Central memory CD8-positive, alpha-beta T cell (primary cell): ENCODE results near the gene KISS1R.

Source experiments
- ATAC-seq: fragments of 150-1000 bp; cut with Tn5 transposase; replicated peaks from 2 replicates; pipeline ENCODE4 v1.10.0; 2022; ENCODE audit warnings: mild to moderate bottlenecking, moderate FRiP score, moderate number of reproducible peaks; ENCODE audit not compliant: poor library complexity, severe bottlenecking; ENCODE audit errors: extremely low read depth
- DNase-seq, 2 donors: peaks; one replicate each; pipeline ENCODE4 v3.0.0; 2021; ENCODE audit warnings: low spot score in 2 of 2
- H3K27ac Mint-ChIP-seq: one replicate; pipeline ENCODE4 v1.8.0; 2022; ENCODE audit warnings: low read depth, mild to moderate bottlenecking, moderate library complexity, mixed read lengths
- H3K27me3 Mint-ChIP-seq: one replicate; pipeline ENCODE4 v1.8.0; 2022; ENCODE audit warnings: mixed read lengths
- H3K36me3 Mint-ChIP-seq: one replicate; pipeline ENCODE4 v1.8.0; 2022; ENCODE audit warnings: mild to moderate bottlenecking, moderate library complexity, mixed read lengths; ENCODE audit not compliant: insufficient read depth
- H3K4me1 Mint-ChIP-seq: one replicate; pipeline ENCODE4 v1.8.0; 2022; ENCODE audit warnings: mixed read lengths
- H3K4me3 Mint-ChIP-seq: one replicate; pipeline ENCODE4 v1.8.0; 2022; ENCODE audit warnings: mild to moderate bottlenecking, moderate library complexity, mixed read lengths
- H3K9me3 Mint-ChIP-seq: one replicate; pipeline ENCODE4 v1.8.0; 2022; ENCODE audit warnings: mixed read lengths

KISS1R gene

DNA sequence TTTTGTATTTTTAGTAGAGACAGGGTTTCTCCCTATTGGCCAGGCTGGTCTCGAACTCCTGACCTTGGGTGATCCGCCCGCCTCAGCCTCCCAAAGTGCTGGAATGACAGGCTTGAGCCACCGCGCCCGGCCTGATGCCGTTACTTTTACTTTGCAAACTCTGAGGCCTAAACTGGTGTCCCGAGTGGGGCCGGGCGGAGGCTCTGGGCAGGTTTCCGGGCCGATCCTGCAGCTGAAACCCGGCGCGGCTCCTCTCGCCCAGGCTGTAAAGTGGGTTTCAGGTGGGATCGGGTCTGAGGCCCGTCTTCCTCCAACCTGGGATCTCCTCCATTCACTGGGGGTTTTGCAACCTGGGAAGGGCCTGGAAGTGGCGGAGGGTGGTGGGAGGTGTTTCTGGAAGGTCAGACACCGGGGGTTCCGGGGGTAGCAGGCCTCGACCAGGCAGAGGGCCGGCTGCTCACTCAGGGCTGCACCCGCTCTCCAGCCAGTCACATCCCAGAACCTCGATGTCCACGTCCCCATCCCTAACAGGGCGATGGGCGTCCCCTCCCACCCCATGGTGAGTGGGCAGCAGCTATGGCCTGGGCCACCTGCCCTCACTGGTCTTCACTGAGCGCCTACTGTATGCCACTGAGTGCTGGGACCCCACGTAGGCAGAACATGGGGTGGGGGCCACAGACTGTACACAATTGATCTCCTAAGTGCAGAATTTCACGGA, 45.7 kb downstream of the KISS1R start:
- DNase-seq = no peak
- Mint-ChIP-seq H3K9me3 (no peaks in the 10 kb centered on the region), H3K4me1 (no peaks in the 10 kb centered on the region), H3K4me3 (no peak overlapping the region), H3K27ac (no peak overlapping the region), H3K27me3 (no peaks in the 10 kb centered on the region), H3K36me3 (peaks cover 6% of the 10 kb centered on the region)
- no peak for ATAC-seq

DNA sequence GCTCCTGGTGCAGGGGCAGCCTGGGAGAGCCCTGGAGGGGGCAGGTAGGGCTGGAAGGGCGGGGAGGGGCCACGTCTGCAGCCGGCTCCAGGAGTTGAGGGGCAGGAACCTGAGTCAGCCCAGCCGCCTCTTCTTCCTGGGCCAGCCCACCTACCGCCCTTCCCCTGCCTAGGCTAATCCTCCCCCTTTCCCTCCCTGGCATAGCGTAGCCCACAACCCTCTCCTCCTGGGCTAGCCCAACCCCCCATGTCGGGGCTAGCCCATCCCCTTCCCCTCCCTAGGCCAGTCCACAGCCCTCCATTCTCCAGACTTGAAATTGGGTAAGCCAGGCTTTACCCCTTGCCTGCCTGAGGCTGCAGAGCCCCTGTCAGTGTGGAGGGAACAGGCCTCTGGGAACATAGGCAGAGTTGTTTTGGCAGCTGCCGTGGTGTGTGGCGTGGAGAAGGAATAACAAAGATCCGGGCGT, 46.4 kb downstream of the KISS1R start:
- no peak overlapping the region for H3K4me3 Mint-ChIP-seq
- H3K36me3 Mint-ChIP-seq = peaks cover 10% of the 10 kb centered on the region
- no peak for ATAC-seq
- H3K27me3 Mint-ChIP-seq = no peaks in the 10 kb centered on the region
- H3K4me1 Mint-ChIP-seq = no peaks in the 10 kb centered on the region
- H3K27ac Mint-ChIP-seq = no peak overlapping the region
- H3K9me3 Mint-ChIP-seq = no peaks in the 10 kb centered on the region
- DNase-seq = no peak

DNA sequence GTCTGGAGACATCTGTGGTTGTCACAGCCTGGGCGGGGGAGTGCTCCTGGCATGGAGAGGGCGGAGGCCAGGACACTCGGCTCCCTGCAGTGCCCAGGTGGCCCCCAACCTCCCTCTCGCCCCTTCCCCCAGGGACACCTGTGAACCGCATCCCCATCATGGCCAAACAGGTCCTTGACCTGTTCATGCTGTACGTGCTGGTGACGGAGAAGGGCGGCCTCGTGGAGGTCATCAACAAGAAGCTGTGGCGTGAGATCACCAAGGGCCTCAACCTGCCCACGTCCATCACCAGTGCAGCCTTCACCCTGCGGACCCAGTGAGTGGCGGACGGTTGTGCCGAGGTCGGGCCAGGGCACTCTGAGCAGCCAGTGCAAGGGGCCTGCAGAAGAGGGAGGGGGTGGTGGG, 47.0 kb downstream of the KISS1R start:
- no peaks in the 10 kb centered on the region for H3K27me3 Mint-ChIP-seq
- no peak overlapping the region for H3K27ac Mint-ChIP-seq
- H3K36me3 Mint-ChIP-seq = peaks cover 10% of the 10 kb centered on the region
- no peaks in the 10 kb centered on the region for H3K9me3 Mint-ChIP-seq
- DNase-seq (no peak), ATAC-seq (no peak)
- H3K4me3 Mint-ChIP-seq = no peak overlapping the region
- H3K4me1 Mint-ChIP-seq = no peaks in the 10 kb centered on the region

DNA sequence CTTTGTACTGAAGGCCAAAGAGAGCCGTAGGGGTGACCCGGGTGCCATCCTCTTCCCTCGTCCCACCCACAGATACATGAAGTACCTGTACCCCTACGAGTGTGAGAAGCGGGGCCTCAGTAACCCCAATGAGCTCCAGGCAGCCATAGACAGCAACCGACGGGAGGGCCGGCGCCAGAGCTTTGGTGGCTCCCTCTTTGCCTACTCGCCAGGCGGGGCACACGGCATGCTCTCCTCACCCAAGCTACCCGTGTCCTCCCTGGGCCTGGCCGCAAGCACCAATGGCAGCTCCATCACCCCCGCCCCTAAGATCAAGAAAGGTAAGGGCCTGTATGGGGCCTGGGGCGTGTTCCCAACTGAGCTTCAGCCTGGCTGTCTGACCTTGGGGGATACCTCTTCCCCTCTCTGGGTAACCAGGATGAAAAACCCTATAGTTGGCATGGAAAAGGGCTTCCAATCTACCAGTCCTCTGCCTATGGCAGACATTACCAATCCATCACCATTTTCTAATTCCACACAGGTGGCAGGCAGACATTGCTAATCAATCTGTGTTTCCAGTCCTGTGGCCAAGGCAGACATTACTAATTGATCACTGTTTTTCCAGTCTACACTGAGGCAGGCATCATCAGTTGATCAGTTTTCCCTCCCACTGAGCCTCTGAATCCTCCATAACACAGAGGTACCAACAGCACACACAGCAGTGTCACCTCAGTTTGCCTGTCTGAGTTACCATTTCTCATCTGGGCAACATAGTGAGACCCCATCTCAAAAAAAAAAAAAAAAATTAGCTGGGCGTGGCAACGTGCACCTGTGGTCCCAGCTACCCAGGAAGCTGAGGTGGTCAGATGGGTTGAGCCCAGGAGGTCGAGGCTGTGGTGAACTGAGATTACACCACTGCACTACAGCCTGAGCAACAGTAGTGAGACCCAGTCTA, 47.9 kb downstream of the KISS1R start:
- no peak for DNase-seq
- Mint-ChIP-seq H3K4me1 (no peaks in the 10 kb centered on the region), H3K36me3 (peaks cover 12% of the 10 kb centered on the region), H3K27me3 (no peaks in the 10 kb centered on the region), H3K27ac (no peak overlapping the region), H3K4me3 (no peak overlapping the region), H3K9me3 (no peaks in the 10 kb centered on the region)
- ATAC-seq = no peak

DNA sequence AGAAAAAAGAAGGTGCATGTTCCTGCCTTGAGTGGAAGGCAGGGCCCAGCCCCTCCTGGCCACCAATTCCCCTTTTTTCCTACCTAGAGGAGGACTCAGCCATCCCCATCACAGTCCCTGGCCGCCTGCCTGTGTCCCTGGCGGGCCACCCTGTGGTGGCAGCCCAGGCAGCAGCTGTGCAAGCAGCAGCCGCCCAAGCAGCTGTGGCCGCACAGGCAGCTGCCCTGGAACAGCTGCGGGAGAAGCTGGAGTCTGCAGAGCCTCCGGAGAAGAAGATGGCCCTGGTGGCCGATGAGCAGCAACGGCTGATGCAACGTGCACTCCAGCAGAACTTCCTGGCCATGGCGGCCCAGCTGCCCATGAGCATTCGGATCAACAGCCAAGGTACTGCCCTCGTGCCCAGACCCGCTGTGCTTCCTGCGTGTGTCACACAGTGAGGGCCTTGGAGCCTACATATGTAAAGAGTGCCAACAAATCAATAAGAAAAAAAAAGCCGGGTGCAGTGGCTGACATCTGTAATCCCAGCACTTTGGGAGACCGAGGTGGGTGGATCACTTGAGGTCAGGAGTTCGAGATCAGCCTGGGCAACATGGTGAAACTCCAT, 49.5 kb downstream of the KISS1R start:
- Mint-ChIP-seq H3K4me3 (no peak overlapping the region), H3K4me1 (no peaks in the 10 kb centered on the region), H3K27ac (no peak overlapping the region), H3K9me3 (no peaks in the 10 kb centered on the region), H3K27me3 (no peaks in the 10 kb centered on the region), H3K36me3 (peaks cover 17% of the 10 kb centered on the region)
- no peak for DNase-seq
- ATAC-seq = no peak
